Epithelial cell of prostate (primary cell): ENCODE data around the gene STK32A.
A peak's percentile ranks its signal among the peaks of the same experiment; 100 is the strongest.

ENCODE experiments used
- DNase-seq: peaks from one replicate; pipeline ENCODE4 v3.0.0-alpha.2; 2011; ENCODE audit warnings: low read depth, low spot score
- H3K27ac ChIP-seq: fragments of 450-650 bp; 2 replicates; pipeline ENCODE4 v1.5.1; 2017; ENCODE audit warnings: mild to moderate bottlenecking

The STK32A gene

GRCh38 chr5:147384346-147385193, 149.7 kb downstream of the STK32A start:
- no peak for DNase-seq
- no peak overlapping the region for H3K27ac ChIP-seq

DNA sequence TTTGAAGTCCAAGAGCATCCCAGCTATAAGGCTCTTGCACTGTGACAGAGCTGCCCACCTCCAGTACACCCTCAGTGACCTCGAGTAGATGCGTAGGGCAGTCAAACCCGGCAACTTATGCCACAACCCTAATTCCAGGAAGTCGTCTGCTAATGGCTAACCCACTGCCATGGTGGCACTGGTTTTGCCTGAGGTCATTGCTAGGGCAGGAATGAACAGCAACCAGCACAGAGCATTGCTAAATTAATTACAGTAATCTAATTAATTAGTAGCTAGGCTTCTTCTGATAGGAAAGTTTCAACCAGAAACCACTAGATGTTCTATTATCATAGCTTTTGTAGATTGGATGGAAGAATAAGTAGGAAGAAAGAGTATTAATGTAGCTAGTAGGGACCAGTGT, 152.3 kb downstream of the STK32A start:
- H3K27ac ChIP-seq: no peak overlapping the region
- DNase-seq: no peak

- no peak for DNase-seq
These were observed 153.6 kb downstream of the STK32A start for GRCh38 chr5:147388184-147389108.

GRCh38 chr5:147390654-147391225, 155.9 kb downstream of the STK32A start:
- H3K27ac ChIP-seq: no peak overlapping the region
- no peak for DNase-seq

More at GRCh38 chr5:147388184-147389108, 153.6 kb downstream of the STK32A start:
- H3K27ac ChIP-seq: no peak overlapping the region

DNA sequence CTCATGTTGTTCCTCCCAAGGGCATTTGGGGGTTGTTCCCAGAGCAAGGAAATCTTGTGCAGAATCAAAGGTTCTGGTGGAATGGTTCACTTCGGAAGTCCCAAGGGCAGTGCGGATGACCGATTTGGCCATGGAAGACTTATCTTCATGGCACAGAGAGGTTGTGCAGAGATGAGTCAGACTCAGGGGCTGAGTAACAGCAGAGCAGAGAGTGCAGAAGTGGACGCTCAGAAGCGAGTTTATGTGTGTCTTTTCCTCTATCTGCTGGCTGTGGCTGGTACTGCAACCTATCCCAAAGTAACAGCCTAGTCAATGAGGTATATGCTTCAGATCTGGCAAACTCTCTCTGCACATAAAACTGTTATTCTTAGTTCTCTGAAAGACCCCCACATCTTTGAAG, 157.0 kb downstream of the STK32A start:
- no peak overlapping the region for H3K27ac ChIP-seq
- peak; percentile 37 for DNase-seq

- DNase-seq: no peak
- no peak overlapping the region for H3K27ac ChIP-seq
These were observed 159.2 kb downstream of the STK32A start for GRCh38 chr5:147393874-147394672.

DNA sequence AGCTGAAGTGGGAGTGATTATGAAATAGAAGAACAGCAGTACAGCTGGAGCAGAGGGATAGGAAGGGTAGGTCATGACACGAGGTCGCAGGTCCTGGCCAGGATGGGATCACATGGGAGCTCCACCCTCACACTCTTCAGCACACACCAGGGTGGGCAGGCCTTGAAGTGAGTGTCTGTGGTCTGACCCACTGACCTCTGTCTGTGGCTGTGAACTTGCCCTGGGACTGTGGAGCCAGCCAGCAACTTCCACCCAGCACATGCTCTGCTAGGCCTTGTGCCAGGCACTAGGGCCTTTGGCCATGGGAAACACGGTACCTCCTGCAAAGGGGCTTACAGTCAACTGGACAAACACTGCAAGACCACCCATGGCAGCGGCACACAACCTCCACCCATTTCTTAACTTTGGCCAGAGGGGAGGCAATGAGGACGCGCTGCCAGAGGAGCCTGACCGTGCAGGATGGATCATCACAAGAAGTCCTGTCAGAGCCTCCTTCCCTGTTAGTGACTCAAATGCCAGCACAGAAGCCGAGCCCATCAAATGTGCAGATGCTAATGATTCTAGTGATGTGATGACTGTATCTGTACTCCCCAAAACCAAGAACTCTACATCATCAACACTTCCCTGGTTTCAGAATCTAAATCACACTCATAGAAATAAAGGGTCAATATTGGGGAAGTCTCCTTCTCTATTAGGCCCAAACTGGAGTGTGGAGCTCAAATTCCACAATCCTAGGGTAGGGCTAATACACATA, 161.4 kb downstream of the STK32A start:
- no peak for DNase-seq
- no peak overlapping the region for H3K27ac ChIP-seq

DNA sequence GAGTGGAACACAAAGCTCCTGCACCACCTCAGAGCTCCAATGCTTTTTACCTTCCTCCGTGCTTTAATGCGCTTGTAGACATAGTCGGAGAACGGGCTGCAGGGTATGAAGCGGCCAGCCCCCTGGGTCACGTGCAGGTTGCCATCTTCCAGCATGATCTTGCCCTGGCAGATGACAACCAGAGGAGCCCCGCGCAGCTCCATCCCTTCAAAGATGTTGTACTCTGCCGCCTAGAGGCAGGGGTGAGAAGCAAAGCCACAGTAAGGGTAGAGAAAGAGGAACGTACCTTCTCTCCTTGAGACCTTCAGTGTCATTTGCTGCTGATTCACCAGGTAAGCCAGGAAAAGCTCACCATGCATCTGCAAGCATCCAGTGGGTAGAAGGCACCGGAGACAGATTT, 162.8 kb downstream of the STK32A start:
- DNase-seq: no peak
- H3K27ac ChIP-seq: no peak overlapping the region

DNA sequence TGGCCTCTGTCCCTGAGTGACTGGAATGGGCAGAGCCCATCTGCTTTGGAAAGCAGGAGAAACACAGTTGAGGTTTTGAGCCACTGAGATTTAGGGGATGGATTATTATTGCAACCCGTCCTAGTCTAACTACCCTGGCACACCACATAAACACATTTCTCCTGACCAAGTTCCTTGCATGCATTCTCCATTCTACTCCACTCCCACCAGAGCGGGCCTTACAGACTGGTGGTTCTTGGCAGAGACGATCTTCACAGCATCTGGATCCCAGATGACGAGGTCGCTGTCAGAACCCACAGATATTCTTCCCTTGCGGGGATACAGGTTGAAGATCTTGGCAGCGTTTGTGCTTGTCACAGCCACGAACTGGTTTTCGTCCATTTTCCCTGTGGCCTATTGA, 164.0 kb downstream of the STK32A start:
- DNase-seq: no peak
- no peak overlapping the region for H3K27ac ChIP-seq

- no peak overlapping the region for H3K27ac ChIP-seq
- DNase-seq: no peak
These were observed 165.4 kb downstream of the STK32A start for GRCh38 chr5:147400126-147400809.

DNA sequence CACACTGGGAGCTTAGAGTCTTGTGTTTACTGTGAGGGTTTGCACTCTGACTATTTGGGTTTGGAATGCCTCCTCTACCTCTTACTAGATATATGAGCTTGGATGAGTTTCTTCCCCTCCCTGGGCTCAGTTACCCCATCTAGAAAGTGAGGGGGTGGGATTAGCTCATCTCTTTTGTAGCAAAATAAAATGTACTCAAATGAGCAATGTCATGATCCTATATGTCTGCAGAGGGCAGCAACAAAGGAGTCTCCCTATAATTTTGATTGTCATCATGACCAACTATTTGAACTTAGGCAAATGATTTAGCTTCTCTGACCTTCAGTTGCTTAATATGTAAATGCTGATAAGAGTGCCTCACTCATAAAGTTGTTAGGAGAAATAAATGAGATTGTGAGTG, 166.1 kb downstream of the STK32A start:
- no peak for DNase-seq
- H3K27ac ChIP-seq: no peak overlapping the region

GRCh38 chr5:147403651-147404640, 169.1 kb downstream of the STK32A start:
- H3K27ac ChIP-seq: peak overlapping the region; percentile 93
- peak; percentile 83 for DNase-seq

DNA sequence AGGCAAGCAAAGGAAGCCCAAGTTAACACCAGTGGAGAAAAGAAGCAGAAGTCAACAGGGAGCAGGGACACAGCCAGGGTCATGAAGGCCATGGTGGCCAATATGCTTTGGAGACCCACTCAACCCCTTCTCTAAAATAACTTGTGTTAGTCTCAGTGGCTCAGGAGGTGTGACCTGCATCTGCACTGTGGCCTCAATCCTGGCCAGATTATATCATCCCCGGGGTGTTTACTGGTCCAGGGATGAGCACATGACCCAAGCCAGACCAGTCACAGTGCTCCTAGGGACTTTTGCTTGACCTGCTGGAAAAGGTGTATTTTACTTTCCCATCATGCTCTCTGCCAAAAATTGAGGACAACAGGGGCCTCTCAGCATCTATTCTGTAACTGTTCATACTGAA, 169.9 kb downstream of the STK32A start:
- no peak for DNase-seq
- H3K27ac ChIP-seq: peak overlapping the region; percentile 93

DNA sequence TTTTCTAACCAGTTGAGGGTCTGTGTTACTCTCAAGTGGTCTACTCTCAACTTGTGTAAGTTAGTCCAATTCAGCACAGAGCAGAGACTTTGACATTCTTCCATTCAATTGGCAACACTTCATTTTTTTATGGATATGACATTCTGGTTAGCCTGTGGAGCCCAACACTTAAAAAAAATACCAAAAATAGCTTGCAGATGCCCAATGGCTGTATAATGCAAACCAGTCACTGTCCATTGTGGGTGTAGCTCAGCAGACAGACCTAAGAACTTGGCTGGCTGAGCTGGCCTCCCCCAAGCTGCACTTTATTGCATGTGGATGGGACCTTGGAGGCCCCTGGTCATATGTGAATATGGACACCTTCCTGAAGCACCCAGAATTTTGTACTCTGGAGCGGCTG, 171.8 kb downstream of the STK32A start:
- H3K27ac ChIP-seq: no peak overlapping the region
- DNase-seq: no peak

DNA sequence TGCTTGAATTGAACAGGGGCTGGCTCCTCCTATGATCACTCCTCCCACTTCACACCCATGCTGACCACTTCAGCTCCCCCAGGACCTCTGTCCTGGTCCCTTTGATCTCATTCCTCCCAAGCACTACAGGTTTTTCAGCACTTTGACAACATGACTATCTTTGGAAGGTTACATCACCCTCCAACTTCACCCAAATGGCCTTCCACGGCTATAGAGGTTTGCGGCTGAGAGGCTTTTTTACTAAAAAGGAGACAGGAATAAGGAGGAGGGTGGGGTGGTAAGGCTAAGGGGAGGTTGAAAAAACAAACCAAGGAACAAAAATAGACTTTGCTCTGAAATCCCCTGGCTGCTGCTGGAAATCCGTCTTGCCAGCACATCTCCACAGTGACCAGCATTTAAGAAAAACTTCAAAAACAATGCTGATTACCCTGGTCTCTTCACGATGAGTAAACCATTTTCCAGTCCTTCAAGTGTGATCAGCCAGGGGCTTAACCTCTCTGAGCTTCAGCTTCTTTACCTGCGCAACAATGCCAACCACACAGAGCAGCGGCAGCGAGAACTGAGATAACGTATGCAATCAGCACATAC, 172.4 kb downstream of the STK32A start:
- H3K27ac ChIP-seq: no peak overlapping the region

GRCh38 chr5:147408980-147409379, 174.2 kb downstream of the STK32A start:
- no peak overlapping the region for H3K27ac ChIP-seq
- DNase-seq: no peak

More for the DNA sequence above, 172.4 kb downstream of the STK32A start:
- DNase-seq: no peak
